Activated CD8-positive, alpha-beta T cell treated with anti-CD3 and anti-CD28 coated beads, Interleukin-2, amount 10 ng/mL, durations not matched to agents 7 days and 5 days (primary cell): ENCODE results near the gene PARD6G. TPM values are rescaled to one million over a fixed set of nuclear protein-coding genes. Genes with fewer than 3 reads are reported as not detected.
"Not testable (repeated sequence)": the region's sequence is repeated elsewhere in the genome, so short reads cannot be mapped to it uniquely, and the experiment has no call there.

Experiments used
- ATAC-seq: fragments of 150-1000 bp; cut with Tn5 transposase; one replicate; pipeline ENCODE4 v1.10.0; 2021; ENCODE audit warnings: moderate library complexity
- CTCF ChIA-PET: fragments of 350-600 bp; sonication (Branson Sonifier 250); formaldehyde crosslinking; loops from one replicate; lab custom pipeline; 2021; ENCODE audit warnings: antibody characterized with exemption; lab: Charles Lee
- POLR2A ChIA-PET: fragments of 350-600 bp; sonication (Branson Sonifier 250); formaldehyde crosslinking; loops from one replicate; lab custom pipeline; 2021; ENCODE audit warnings: antibody characterized with exemption; lab: Charles Lee
- DNase-seq: peaks from one replicate; pipeline ENCODE4 v3.0.0-alpha.2; 2020
- H3K27ac Mint-ChIP-seq: one replicate; pipeline ENCODE4 v1.8.0; 2021; ENCODE audit warnings: mild to moderate bottlenecking, mixed read lengths
- H3K27me3 Mint-ChIP-seq: one replicate; pipeline ENCODE4 v1.8.0; 2021; ENCODE audit warnings: low read depth, mixed read lengths
- H3K36me3 Mint-ChIP-seq: one replicate; pipeline ENCODE4 v1.8.0; 2021; ENCODE audit warnings: low read depth, mixed read lengths
- H3K4me1 Mint-ChIP-seq: one replicate; pipeline ENCODE4 v1.8.0; 2021; ENCODE audit warnings: low read depth, mixed read lengths
- H3K4me3 Mint-ChIP-seq: one replicate; pipeline ENCODE4 v1.8.0; 2021; ENCODE audit warnings: mild to moderate bottlenecking, mixed read lengths
- H3K9me3 Mint-ChIP-seq: one replicate; pipeline ENCODE4 v1.8.0; 2022; ENCODE audit warnings: mixed read lengths; ENCODE audit not compliant: insufficient read depth
- total RNA-seq, 2 experiments: library from RNA; stranded (reverse); gene quantifications; one replicate each; pipeline ENCODE4 v1.2.3, GENCODE V29; 2021

Gene PARD6G
- total RNA-seq, 2 experiments from 2014 or later, result 0.18 TPM; not detected in 1

- H3K36me3 Mint-ChIP-seq, result no peaks in the 10 kb centered on the region
- no peaks in the 10 kb centered on the region for H3K9me3 Mint-ChIP-seq
- no peaks in the 10 kb centered on the region for H3K4me1 Mint-ChIP-seq
- POLR2A ChIA-PET, result no interaction called here
- no peak overlapping the region for H3K4me3 Mint-ChIP-seq
- H3K27ac Mint-ChIP-seq, result no peak overlapping the region
- DNase-seq (no peak), ATAC-seq (no peak)
- peaks cover 2% of the 10 kb centered on the region for H3K27me3 Mint-ChIP-seq
- CTCF ChIA-PET, result no interaction called here
These were observed 19.1 kb downstream of the PARD6G start for GRCh38 chr18:80228051-80228848.

GRCh38 chr18:80227472-80227871, 19.8 kb downstream of the PARD6G start:
- CTCF ChIA-PET, result no interaction called here
- Mint-ChIP-seq H3K9me3 (no peaks in the 10 kb centered on the region), H3K4me3 (no peak overlapping the region), H3K36me3 (no peaks in the 10 kb centered on the region), H3K27me3 (peaks cover 2% of the 10 kb centered on the region), H3K4me1 (no peaks in the 10 kb centered on the region), H3K27ac (no peak overlapping the region)
- POLR2A ChIA-PET, result no interaction called here
- DNase-seq (no peak), ATAC-seq (no peak)

GRCh38 chr18:80225685-80226084, 21.6 kb downstream of the PARD6G start:
- DNase-seq (no peak), ATAC-seq (no peak)
- Mint-ChIP-seq H3K9me3 (no peaks in the 10 kb centered on the region), H3K27me3 (peaks cover 7% of the 10 kb centered on the region), H3K27ac (no peak overlapping the region), H3K36me3 (no peaks in the 10 kb centered on the region), H3K4me1 (no peaks in the 10 kb centered on the region), H3K4me3 (no peak overlapping the region)
- CTCF ChIA-PET, result no interaction called here
- POLR2A ChIA-PET, result no interaction called here

- Mint-ChIP-seq H3K36me3 (no peaks in the 10 kb centered on the region), H3K4me3 (no peak overlapping the region), H3K27ac (no peak overlapping the region), H3K9me3 (no peaks in the 10 kb centered on the region), H3K4me1 (no peaks in the 10 kb centered on the region), H3K27me3 (peaks cover 7% of the 10 kb centered on the region)
- DNase-seq (no peak), ATAC-seq (no peak)
- POLR2A ChIA-PET, result no interaction called here
- CTCF ChIA-PET, result no interaction called here
These were observed 23.6 kb downstream of the PARD6G start for GRCh38 chr18:80223581-80224148.

GRCh38 chr18:80219488-80219887, 27.8 kb downstream of the PARD6G start:
- POLR2A ChIA-PET, H3K27ac Mint-ChIP-seq, H3K4me3 Mint-ChIP-seq, H3K36me3 Mint-ChIP-seq, CTCF ChIA-PET, H3K9me3 Mint-ChIP-seq, DNase-seq, ATAC-seq, H3K4me1 Mint-ChIP-seq: not testable (repeated sequence)
- H3K27me3 Mint-ChIP-seq, result peaks cover 11% of the 10 kb centered on the region

- CTCF ChIA-PET, result no interaction called here
These were observed 28.7 kb downstream of the PARD6G start for GRCh38 chr18:80218341-80219227.

GRCh38 chr18:80213182-80213581, 34.1 kb downstream of the PARD6G start:
- ChIA-PET POLR2A (no interaction called here), CTCF (no interaction called here)
- H3K4me3 Mint-ChIP-seq, result no peak overlapping the region
- H3K36me3 Mint-ChIP-seq, result no peaks in the 10 kb centered on the region
- H3K4me1 Mint-ChIP-seq, result no peaks in the 10 kb centered on the region
- ATAC-seq, result no peak
- DNase-seq, result no peak
- no peaks in the 10 kb centered on the region for H3K9me3 Mint-ChIP-seq
- no peak overlapping the region for H3K27ac Mint-ChIP-seq
- peaks cover 11% of the 10 kb centered on the region for H3K27me3 Mint-ChIP-seq

More at GRCh38 chr18:80218341-80219227, 28.7 kb downstream of the PARD6G start:
- peaks cover 11% of the 10 kb centered on the region for H3K27me3 Mint-ChIP-seq
- H3K4me3 Mint-ChIP-seq, result no peak overlapping the region
- ATAC-seq (no peak), DNase-seq (no peak)
- H3K9me3 Mint-ChIP-seq, result no peaks in the 10 kb centered on the region
- H3K4me1 Mint-ChIP-seq, result no peaks in the 10 kb centered on the region
- POLR2A ChIA-PET, result no interaction called here
- no peak overlapping the region for H3K27ac Mint-ChIP-seq
- no peaks in the 10 kb centered on the region for H3K36me3 Mint-ChIP-seq

- no peak overlapping the region for H3K4me3 Mint-ChIP-seq
- ChIA-PET POLR2A (no interaction called here), CTCF (interaction anchor here (0.6 kb wide), 1 partner anchor 50 kb away, joined by 3 read pairs; no protein-coding TSS in a partner anchor)
- no peak for DNase-seq
- no peaks in the 10 kb centered on the region for H3K9me3 Mint-ChIP-seq
- no peak overlapping the region for H3K27ac Mint-ChIP-seq
- H3K36me3 Mint-ChIP-seq, result no peaks in the 10 kb centered on the region
- ATAC-seq, result no peak
- no peaks in the 10 kb centered on the region for H3K4me1 Mint-ChIP-seq
- H3K27me3 Mint-ChIP-seq, result peaks cover 10% of the 10 kb centered on the region
These were observed 36.8 kb downstream of the PARD6G start for GRCh38 chr18:80210312-80211083.

- no peak for DNase-seq
- no peak overlapping the region for H3K27ac Mint-ChIP-seq
- H3K4me1 Mint-ChIP-seq, result no peaks in the 10 kb centered on the region
- no peaks in the 10 kb centered on the region for H3K9me3 Mint-ChIP-seq
- H3K36me3 Mint-ChIP-seq, result no peaks in the 10 kb centered on the region
- no peak overlapping the region for H3K4me3 Mint-ChIP-seq
- POLR2A ChIA-PET, result no interaction called here
- CTCF ChIA-PET, result no interaction called here
- H3K27me3 Mint-ChIP-seq, result peaks cover 18% of the 10 kb centered on the region
- ATAC-seq, result no peak
These were observed 38.7 kb downstream of the PARD6G start for GRCh38 chr18:80208620-80209019.

- Mint-ChIP-seq H3K9me3 (no peaks in the 10 kb centered on the region), H3K36me3 (no peaks in the 10 kb centered on the region), H3K27me3 (peaks cover 15% of the 10 kb centered on the region), H3K4me3 (no peak overlapping the region), H3K27ac (no peak overlapping the region), H3K4me1 (no peaks in the 10 kb centered on the region)
- no peak for ATAC-seq
- ChIA-PET POLR2A (no interaction called here), CTCF (interaction anchor here (1.4 kb wide), 1 partner anchor 46 kb away, joined by 4 read pairs; no protein-coding TSS in a partner anchor)
- no peak for DNase-seq
These were observed 42.0 kb downstream of the PARD6G start for GRCh38 chr18:80205294-80205693.

- no peak overlapping the region for H3K4me3 Mint-ChIP-seq
- peaks cover 18% of the 10 kb centered on the region for H3K27me3 Mint-ChIP-seq
- ATAC-seq (no peak), DNase-seq (no peak)
- POLR2A ChIA-PET, result no interaction called here
- no peak overlapping the region for H3K27ac Mint-ChIP-seq
- H3K36me3 Mint-ChIP-seq, result no peaks in the 10 kb centered on the region
- no peaks in the 10 kb centered on the region for H3K9me3 Mint-ChIP-seq
- CTCF ChIA-PET, result interaction anchor here (1.6 kb wide), 1 partner anchor 45 kb away, joined by 7 read pairs; no protein-coding TSS in a partner anchor
- H3K4me1 Mint-ChIP-seq, result no peaks in the 10 kb centered on the region
These were observed 43.2 kb downstream of the PARD6G start for GRCh38 chr18:80204142-80204541.
